Sigmoid colon (tissue), 7 donors: ENCODE data around the gene FANCM. TPM values are rescaled to one million over a fixed set of nuclear protein-coding genes. Genes with fewer than 3 reads are reported as not detected.

Source experiments
- DNase-seq: peaks from one replicate; pipeline ENCODE4 v3.0.0-alpha.2; 2019
- H3K27ac ChIP-seq, 4 donors: fragments of 200-600 bp; sonication (generic); one replicate each; pipeline ENCODE4 v1.5.1; 2016 to 2019; ENCODE audit warnings: mild to moderate bottlenecking in 1 of 4
- H3K27me3 ChIP-seq, 3 donors: fragments of 200-600 bp; sonication (generic); one replicate each; pipeline ENCODE4 v1.5.1; 2019; ENCODE audit warnings: mild to moderate bottlenecking in 1 of 3
- H3K36me3 ChIP-seq, 4 donors: fragments of 200-600 bp; sonication (generic); one replicate each; pipeline ENCODE4 v1.5.1; 2016 to 2019
- H3K4me1 ChIP-seq, 4 donors: fragments of 200-600 bp; sonication (generic); one replicate each; pipeline ENCODE4 v1.5.1; 2017 to 2019
- H3K4me3 ChIP-seq, 4 donors: fragments of 200-600 bp; sonication (generic); one replicate each; pipeline ENCODE4 v1.5.1; 2017 to 2019; ENCODE audit warnings: mild to moderate bottlenecking in 2 of 4, moderate library complexity in 1 of 4
- H3K9me3 ChIP-seq, 4 donors: fragments of 200-600 bp in 3 of 4; sonication (generic) in 3 of 4; one replicate each; pipeline versions ENCODE4 v1.5.1 to v1.6.1; 2013 to 2019
- CTCF ChIP-seq, 4 experiments: fragments of 450-650 bp in 3 of 4; fragments of 200-600 bp in 1 of 4; IDR thresholded peaks; one replicate each; pipeline ENCODE4 v1.5.1; 2016 to 2019; ENCODE audit warnings: antibody characterized with exemption in 4 of 4, mild to moderate bottlenecking in 3 of 4, moderate library complexity in 2 of 4
- EP300 ChIP-seq, 4 donors: sonication (generic); formaldehyde crosslinking; IDR thresholded peaks; one replicate each; pipeline ENCODE4 v1.6.1; 2017; ENCODE audit warnings: antibody characterized with exemption in 4 of 4
- POLR2A ChIP-seq, 2 donors: fragments of 450-650 bp; IDR thresholded peaks; one replicate each; pipeline ENCODE4 v1.6.1; 2016; ENCODE audit warnings: antibody characterized with exemption in 2 of 2, mild to moderate bottlenecking in 2 of 2, moderate library complexity in 2 of 2
- POLR2AphosphoS5 ChIP-seq, 4 donors: sonication (generic); formaldehyde crosslinking; IDR thresholded peaks; one replicate each; pipeline ENCODE4 v1.6.1; 2017; ENCODE audit warnings: antibody characterized with exemption in 4 of 4
- WGBS, 2 donors: extraction: QIAGEN DNeasy Blood & Tissue Kit; methylation state at CpG; one replicate each; pipeline ENCODE4 v1.1.7; 2013; 5-methylcytosine and 5-hydroxymethylcytosine counted together
- intact Hi-C: fragments of 100-400 bp; cut with DNase I; formaldehyde crosslinking; loops from one replicate; pipeline ENCODE4 v1.15.1; 2023
- polyA plus RNA-seq, 3 donors: library from polyadenylated mRNA; stranded (reverse); fragments of 200-250 nt; gene quantifications; one replicate each; pipeline ENCODE4 v1.2.3, GENCODE V29; 2013
- total RNA-seq, 4 donors: library from RNA; depleted of rRNA; stranded (reverse); fragments of >200 nt; gene quantifications; one replicate each; pipeline ENCODE4 v1.1.0, GENCODE V29; 2016
- donor health status: healthy with polysubstance abuse.
- donor health status: Bipolar disorder and iron deficiency.
- donor health status: healthy.

FANCM gene
- total and polyA plus RNA-seq, 7 donors, result 0.46 to 6.8 (median 2.8) TPM

DNA sequence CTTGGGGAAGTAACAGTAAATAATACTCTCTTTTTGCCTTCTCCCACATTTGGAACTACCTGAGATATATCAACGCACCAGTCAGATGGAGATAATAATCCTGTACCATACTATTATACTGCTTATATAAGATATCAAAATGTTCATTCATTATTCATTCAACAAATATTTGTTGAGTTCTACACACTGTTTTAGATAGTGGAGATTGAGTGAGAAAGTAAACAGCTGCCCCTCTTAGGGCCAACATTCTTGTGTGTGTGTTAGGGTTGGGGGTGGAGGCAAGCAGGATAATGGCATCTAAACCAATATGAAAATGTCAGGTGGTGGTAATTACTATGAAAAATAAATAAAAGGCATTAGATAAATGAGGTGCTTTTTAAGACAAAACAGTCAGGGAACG, 103.3 kb downstream of the FANCM start:
- H3K27me3 ChIP-seq, result no peaks in the 10 kb centered on the region
- 87 to 92% methylated on average over 2 of the region's 2 CpGs for WGBS, 2 donors
- intact Hi-C loops, result no loop called here
- H3K36me3 ChIP-seq, result peaks cover 0 to 44% (median 0%) of the 10 kb centered on the region in 4 donors
- no peak for DNase-seq
- no peaks in the 10 kb centered on the region for H3K4me1 ChIP-seq
- TF ChIP-seq CTCF (IDR thresholded peaks at IDR 0.05) (no peak), POLR2AphosphoS5 (IDR thresholded peaks at IDR 0.05) (no peak), POLR2A (IDR thresholded peaks at IDR 0.05) (no peak), EP300 (IDR thresholded peaks at IDR 0.05) (no peak)
- no peak overlapping the region for H3K4me3 ChIP-seq
- H3K9me3 ChIP-seq, result no peaks in the 10 kb centered on the region
- H3K27ac ChIP-seq, result no peak overlapping the region

DNA sequence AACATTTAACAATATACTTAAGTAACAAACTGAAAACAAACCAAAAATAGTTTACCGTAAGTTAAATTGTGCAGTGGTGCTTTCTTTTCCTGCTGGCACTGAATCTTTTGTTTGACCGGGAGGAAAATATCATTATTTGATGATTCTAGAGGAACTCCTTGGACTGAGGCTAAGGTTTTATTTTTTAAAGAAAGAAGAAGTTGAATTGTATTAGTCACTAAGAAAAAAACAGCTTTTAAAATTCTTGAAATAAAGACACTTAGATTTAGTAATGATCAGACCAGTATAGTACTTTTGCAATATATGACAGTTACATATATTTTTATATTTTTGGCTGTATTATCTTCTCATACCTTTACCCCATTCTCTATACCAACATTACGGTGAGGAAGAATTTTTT, 107.0 kb downstream of the FANCM start:
- TF ChIP-seq POLR2AphosphoS5 (IDR thresholded peaks at IDR 0.05) (no peak), CTCF (IDR thresholded peaks at IDR 0.05) (no peak), EP300 (IDR thresholded peaks at IDR 0.05) (no peak), POLR2A (IDR thresholded peaks at IDR 0.05) (no peak)
- H3K27ac ChIP-seq, result peak overlapping the region in 2 of 4 donors; percentile 13 to 34
- DNase-seq, result no peak
- H3K36me3 ChIP-seq, result peaks cover 0 to 13% (median 0%) of the 10 kb centered on the region in 4 donors
- no peaks in the 10 kb centered on the region for H3K27me3 ChIP-seq
- no peaks in the 10 kb centered on the region for H3K9me3 ChIP-seq
- WGBS, 2 donors, result 80 to 86% methylated on average over 3 of the region's 3 CpGs
- peak overlapping the region in 1 of 4 donors; percentile 1 for H3K4me3 ChIP-seq
- H3K4me1 ChIP-seq, result no peaks in the 10 kb centered on the region
- intact Hi-C loops, result no loop called here

DNA sequence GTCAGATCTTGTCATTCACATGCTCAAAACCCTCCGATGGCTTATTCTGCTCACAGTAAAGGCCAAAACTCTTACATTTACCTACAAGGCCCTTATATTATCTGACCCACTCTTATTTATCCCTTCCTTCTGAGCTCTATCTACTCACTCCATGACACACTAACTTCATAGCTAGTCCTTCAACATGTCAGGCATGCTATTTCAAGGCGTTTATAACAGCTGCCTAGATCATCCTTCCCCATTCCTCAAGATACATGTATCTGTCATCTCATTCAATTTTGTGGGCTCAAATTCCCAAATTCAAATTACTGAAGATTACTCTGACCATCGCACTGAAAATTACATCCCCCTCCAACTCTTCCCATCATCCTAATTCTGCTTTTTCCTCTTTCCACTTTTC, 110.4 kb downstream of the FANCM start:
- Histone ChIP-seq H3K27ac (no peak overlapping the region), H3K36me3 (peaks cover 0 to 8% (median 0%) of the 10 kb centered on the region in 4 donors), H3K9me3 (no peaks in the 10 kb centered on the region), H3K4me1 (peaks cover 0 to 3% (median 0%) of the 10 kb centered on the region in 4 donors), H3K27me3 (no peaks in the 10 kb centered on the region), H3K4me3 (no peak overlapping the region)
- no peak for DNase-seq
- 90 to 95% methylated on average over 3 of the region's 3 CpGs for WGBS, 2 donors
- no peak for TF ChIP-seq POLR2A (IDR thresholded peaks at IDR 0.05)
- no peak for TF ChIP-seq POLR2AphosphoS5 (IDR thresholded peaks at IDR 0.05)
- intact Hi-C loops, result no loop called here

GRCh38 chr14:45246691-45247090, 111.0 kb downstream of the FANCM start:
- Histone ChIP-seq H3K4me3 (no peak overlapping the region), H3K27ac (no peak overlapping the region), H3K9me3 (no peaks in the 10 kb centered on the region), H3K36me3 (peaks cover 0 to 2% (median 0%) of the 10 kb centered on the region in 4 donors), H3K27me3 (no peaks in the 10 kb centered on the region), H3K4me1 (peaks cover 0 to 8% (median 2%) of the 10 kb centered on the region in 4 donors)
- DNase-seq, result no peak
- intact Hi-C loops, result no loop called here
- TF ChIP-seq CTCF (IDR thresholded peaks at IDR 0.05) (no peak), POLR2AphosphoS5 (IDR thresholded peaks at IDR 0.05) (no peak), POLR2A (IDR thresholded peaks at IDR 0.05) (no peak), EP300 (IDR thresholded peaks at IDR 0.05) (no peak)
- WGBS, 2 donors, result 63 to 86% methylated on average over 1 of the region's 1 CpG

DNA sequence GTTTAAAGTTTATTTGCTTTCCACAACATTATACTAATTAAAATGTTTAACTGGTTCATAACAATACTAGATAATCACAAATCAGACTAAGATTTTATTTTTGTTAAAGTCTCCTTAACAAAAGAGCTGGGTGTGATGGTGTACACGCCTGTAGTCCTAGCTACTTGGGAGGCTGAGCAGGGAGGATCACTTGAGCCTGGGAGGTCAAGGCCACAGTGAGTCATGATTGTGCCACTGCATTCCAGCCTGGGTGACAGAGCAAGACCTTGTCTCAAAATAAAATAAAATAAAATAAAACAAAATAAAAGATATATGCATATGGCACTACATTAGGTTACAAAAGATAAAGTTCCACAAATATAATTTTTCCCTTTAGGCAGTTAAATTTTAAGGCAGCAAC, 111.7 kb downstream of the FANCM start:
- 86 to 96% methylated on average over 1 of the region's 1 CpG for WGBS, 2 donors
- H3K27me3 ChIP-seq, result no peaks in the 10 kb centered on the region
- peaks cover 0 to 15% (median 10%) of the 10 kb centered on the region in 4 donors for H3K4me1 ChIP-seq
- H3K9me3 ChIP-seq, result no peaks in the 10 kb centered on the region
- TF ChIP-seq EP300 (IDR thresholded peaks at IDR 0.05), result no peak
- no peak for TF ChIP-seq POLR2AphosphoS5 (IDR thresholded peaks at IDR 0.05)
- TF ChIP-seq POLR2A (IDR thresholded peaks at IDR 0.05), result no peak
- TF ChIP-seq CTCF (IDR thresholded peaks at IDR 0.05), result no peak
- H3K4me3 ChIP-seq, result no peak overlapping the region
- H3K36me3 ChIP-seq, result no peaks in the 10 kb centered on the region
- no peak for DNase-seq
- intact Hi-C loops, result no loop called here
- no peak overlapping the region for H3K27ac ChIP-seq
